ENCODE results near the gene SIL1. TPM values are rescaled to one million over a fixed set of nuclear protein-coding genes. Genes with fewer than 3 reads are reported as not detected.

The SIL1 gene
- total and polyA plus RNA-seq, 2 of the 8 experiments (the other 6 are each of a cell fraction or from before 2014, with no cell fraction given) = 8.3 to 12.8 TPM

DNA sequence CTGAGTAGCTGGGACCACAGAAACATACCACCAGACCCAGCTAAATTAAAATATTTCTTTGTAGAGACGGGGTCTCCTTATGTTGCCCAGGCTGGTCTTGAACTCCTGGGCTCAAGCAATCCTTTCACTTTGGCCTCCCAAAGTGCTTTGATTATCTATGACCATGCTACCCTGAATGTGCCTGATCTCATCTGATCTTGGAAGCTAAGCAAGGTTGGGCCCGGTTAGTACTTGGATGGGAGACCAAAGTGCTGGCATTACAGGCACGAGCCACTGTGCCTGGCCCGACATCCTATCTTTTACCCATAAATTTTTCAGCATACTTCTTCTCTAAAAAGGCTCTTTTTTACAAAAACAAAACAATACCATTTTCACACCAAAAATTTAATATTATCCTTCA lies 186.0 kb downstream of the SIL1 start:
- no peaks in the 10 kb centered on the region for H4K20me1 ChIP-seq (replicated peaks in 1 of 2; ENCODE audit: control insufficient read depth in 1 of 2, insufficient read depth in 2 of 2, low read length in 2 of 2)
- H3K4ac ChIP-seq (replicated peaks; ENCODE audit: insufficient read length, low read depth, low read length) = no peak overlapping the region
- H3K18ac ChIP-seq (ENCODE audit: extremely low read depth, low read length) = no peak overlapping the region
- no peak overlapping the region for H2AFZ ChIP-seq (ENCODE audit: low read length)
- H3K23ac ChIP-seq (ENCODE audit: insufficient read length) = no peak overlapping the region
- no peaks in the 10 kb centered on the region for H3K4me1 ChIP-seq (replicated peaks in 1 of 4; ENCODE audit: control insufficient read depth in 3 of 4, insufficient read depth in 4 of 4, low read length in 3 of 4)
- no peak overlapping the region for H2BK15ac ChIP-seq (ENCODE audit: low read length)
- H4K5ac ChIP-seq (ENCODE audit: insufficient read length, low read depth, low read length) = no peak overlapping the region
- H2BK12ac ChIP-seq (ENCODE audit: low read depth, low read length) = no peak overlapping the region
- no peak overlapping the region for H2BK120ac ChIP-seq (replicated peaks; ENCODE audit: low read depth, low read length)
- peak; percentile 92 for TF ChIP-seq TBP (IDR thresholded peaks at IDR 0.05; ENCODE audit: low read depth, low read length)
- no peak for TF ChIP-seq SIX5 (IDR thresholded peaks at IDR 0.05; ENCODE audit: low read depth, low read length)
- H3K9ac ChIP-seq (replicated peaks in 1 of 4; ENCODE audit: extremely low read depth in 1 of 4, low read depth in 3 of 4, low read length in 3 of 4) = no peak overlapping the region
- FAIRE-seq (no peak), DNase-seq (ENCODE audit: low read depth in 1 of 2, low spot score in 2 of 2) (peak in 1 of 2 experiments; percentile 58)
- WGBS, 2 experiments (ENCODE audit: extremely low coverage in 1 of 2, insufficient coverage in 1 of 2, insufficient read length in 1 of 2, insufficient replicate concordance in 2 of 2, low coverage in 1 of 2, low lambda C conversion rate in 2 of 2, missing lambda C conversion rate in 1 of 2) = 82% methylated on average over 4 of the region's 4 CpGs; no CpG with 5 or more reads in 1 of the 2 experiments
- no peak overlapping the region for H3K4me3 ChIP-seq (ENCODE audit: extremely low read depth in 1 of 4, insufficient read depth in 2 of 4, low read depth in 3 of 4, low read length in 4 of 4)
- no peaks in the 10 kb centered on the region for H3K79me1 ChIP-seq (ENCODE audit: low read depth, low read length)
- H3K14ac ChIP-seq (ENCODE audit: insufficient read length) = no peak overlapping the region
- H3K36me3 ChIP-seq (ENCODE audit: control insufficient read depth in 2 of 4, insufficient read depth in 4 of 4, low read length in 3 of 4) = no peaks in the 10 kb centered on the region
- H2BK20ac ChIP-seq (ENCODE audit: low read length) = no peak overlapping the region
- H3K4me2 ChIP-seq (ENCODE audit: insufficient read depth in 1 of 2, low read depth in 2 of 2, low read length in 2 of 2) = no peak overlapping the region; a peak in 1 of 4 replicates
- no peaks in the 10 kb centered on the region for H3K9me3 ChIP-seq (ENCODE audit: insufficient read depth in 2 of 2, low read depth in 1 of 2, low read length in 1 of 2)
- no peak overlapping the region for H2AK5ac ChIP-seq (ENCODE audit: low read depth, low read length)
- CTCF ChIA-PET (ENCODE audit: partially characterized antibody) = no interaction called here
- H4K91ac ChIP-seq (replicated peaks; ENCODE audit: insufficient read length, low read length) = no peak overlapping the region
- H3K23me2 ChIP-seq (ENCODE audit: low read depth, low read length) = no peaks in the 10 kb centered on the region
- POLR2A ChIA-PET (ENCODE audit: partially characterized antibody) = interaction anchor here (0.7 to 2.2 kb wide), 6 partner anchors 8 to 547 kb away, joined by 3 to 13 read pairs (median 4); partner anchors contain the start of genes EGR1 and HSPA9
- H2BK5ac ChIP-seq (ENCODE audit: low read depth, low read length) = no peak overlapping the region
- no peaks in the 10 kb centered on the region; a peak in 1 of 7 replicates for H3K27me3 ChIP-seq (replicated peaks in 1 of 4; ENCODE audit: control insufficient read depth in 3 of 4, extremely low read depth in 1 of 4, insufficient read depth in 3 of 4, low read length in 3 of 4)
- no peak overlapping the region for H3K56ac ChIP-seq (replicated peaks; ENCODE audit: insufficient read length, low read depth, low read length)
- H3K79me2 ChIP-seq (ENCODE audit: control insufficient read depth in 1 of 2, insufficient read depth in 2 of 2, low read length in 2 of 2) = no peaks in the 10 kb centered on the region
- no peak overlapping the region for H4K8ac ChIP-seq (ENCODE audit: extremely low read depth, insufficient read depth, low read length)
- no peak overlapping the region for H3K27ac ChIP-seq (ENCODE audit: low read depth, low read length)
